GM18951 (cell line): ENCODE results near the gene PRXL2C.
"Not testable (repeated sequence)": the region's sequence is repeated elsewhere in the genome, so short reads cannot be mapped to it uniquely, and the experiment has no call there.

Experiments used
- POLR2A ChIP-seq: IDR thresholded peaks from 4 replicates; pipeline ENCODE4 v1.6.1; 2011; ENCODE audit warnings: mild to moderate bottlenecking; ENCODE audit not compliant: insufficient read length, insufficient read depth; ENCODE audit errors: extremely low read depth
- in situ Hi-C: fragments of 300-500 bp; cut with MboI; formaldehyde crosslinking; loops from one replicate; pipeline ENCODE4 v1.12.0; 2022; ENCODE audit warnings: low sequenced_read_pairs, mixed read lengths, inconsistent platforms; ENCODE audit not compliant: unreplicated experiment

Gene PRXL2C

DNA sequence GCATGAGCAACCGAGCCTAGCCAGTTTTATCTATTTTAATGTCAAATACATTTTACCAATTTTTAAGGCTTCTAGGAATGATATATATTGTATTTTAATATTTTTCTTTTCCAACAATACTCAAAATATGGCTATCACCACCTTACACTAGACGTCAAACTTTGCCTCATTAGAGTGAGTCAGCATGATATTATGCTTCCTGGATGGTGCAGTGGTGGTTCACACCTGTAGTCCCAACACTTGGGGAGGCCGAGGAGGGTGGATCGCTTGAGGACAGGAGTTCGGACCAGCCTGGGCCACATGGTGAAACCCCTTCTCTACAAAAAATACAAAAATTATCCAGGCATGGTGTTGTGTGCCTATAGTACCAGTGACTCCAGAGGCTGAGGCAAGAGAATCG, 28.2 kb downstream of the PRXL2C start:
- in situ Hi-C loops = no loop called here
- TF ChIP-seq POLR2A = no peak

DNA sequence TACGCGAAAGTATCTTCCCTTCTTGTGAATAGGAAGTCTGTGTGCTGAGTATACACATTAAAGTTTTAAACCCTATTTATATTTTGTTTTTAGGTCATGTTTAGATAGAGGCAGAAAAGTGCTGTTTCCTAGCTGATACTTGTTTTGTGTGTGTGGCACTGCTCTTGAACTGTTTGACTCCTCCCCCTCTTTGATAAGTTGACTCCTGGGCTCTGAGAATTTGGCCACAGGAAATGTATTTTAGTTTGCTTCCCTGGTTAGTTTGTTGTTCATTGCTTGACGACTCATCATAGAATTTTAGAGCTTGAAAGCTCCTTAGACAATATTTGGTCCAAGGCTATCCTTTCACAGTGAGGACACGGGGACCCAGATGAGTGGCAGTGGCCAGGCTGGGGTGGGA, 33.5 kb downstream of the PRXL2C start:
- no peak for TF ChIP-seq POLR2A
- in situ Hi-C loops = no loop called here

DNA sequence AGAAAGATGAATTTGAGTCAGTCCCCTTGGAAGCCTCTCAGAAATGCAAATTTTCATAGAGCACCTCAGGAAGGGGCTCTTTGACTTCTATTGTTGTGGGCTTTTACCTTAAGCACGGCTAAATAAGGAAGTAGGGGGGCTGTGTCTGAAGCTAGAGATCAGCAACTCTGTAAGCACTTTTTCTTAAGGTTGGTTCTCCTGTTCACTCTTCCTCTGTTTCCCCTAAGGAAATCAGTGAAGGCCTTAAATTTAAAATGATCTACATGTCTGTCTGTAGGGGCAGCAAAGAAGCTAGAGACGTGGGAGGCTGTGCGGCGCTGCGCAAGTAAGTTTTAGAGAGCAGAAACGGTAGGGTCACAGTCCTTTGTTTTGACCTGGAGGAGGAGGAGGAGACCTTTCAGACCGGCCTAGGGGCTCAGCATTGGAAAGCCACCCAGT, 34.3 kb downstream of the PRXL2C start:
- no peak for TF ChIP-seq POLR2A
- in situ Hi-C loops = no loop called here

DNA sequence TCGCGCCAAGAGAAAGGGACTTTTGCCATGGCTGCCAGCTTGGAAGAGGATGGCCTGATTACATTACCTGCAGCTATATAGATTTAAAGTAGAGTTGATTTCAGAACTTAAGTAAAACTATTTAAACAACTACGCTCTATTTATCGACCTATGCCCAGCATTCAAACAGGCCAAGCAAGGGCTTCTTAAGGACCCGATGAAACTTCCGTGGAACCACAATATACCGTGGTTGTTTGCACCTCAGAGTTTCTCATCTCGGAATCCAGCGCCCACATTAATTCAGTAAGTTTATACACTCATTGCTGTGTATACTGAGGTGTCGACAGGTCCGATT, 35.0 kb downstream of the PRXL2C start:
- no peak for TF ChIP-seq POLR2A
- in situ Hi-C loops = no loop called here

DNA sequence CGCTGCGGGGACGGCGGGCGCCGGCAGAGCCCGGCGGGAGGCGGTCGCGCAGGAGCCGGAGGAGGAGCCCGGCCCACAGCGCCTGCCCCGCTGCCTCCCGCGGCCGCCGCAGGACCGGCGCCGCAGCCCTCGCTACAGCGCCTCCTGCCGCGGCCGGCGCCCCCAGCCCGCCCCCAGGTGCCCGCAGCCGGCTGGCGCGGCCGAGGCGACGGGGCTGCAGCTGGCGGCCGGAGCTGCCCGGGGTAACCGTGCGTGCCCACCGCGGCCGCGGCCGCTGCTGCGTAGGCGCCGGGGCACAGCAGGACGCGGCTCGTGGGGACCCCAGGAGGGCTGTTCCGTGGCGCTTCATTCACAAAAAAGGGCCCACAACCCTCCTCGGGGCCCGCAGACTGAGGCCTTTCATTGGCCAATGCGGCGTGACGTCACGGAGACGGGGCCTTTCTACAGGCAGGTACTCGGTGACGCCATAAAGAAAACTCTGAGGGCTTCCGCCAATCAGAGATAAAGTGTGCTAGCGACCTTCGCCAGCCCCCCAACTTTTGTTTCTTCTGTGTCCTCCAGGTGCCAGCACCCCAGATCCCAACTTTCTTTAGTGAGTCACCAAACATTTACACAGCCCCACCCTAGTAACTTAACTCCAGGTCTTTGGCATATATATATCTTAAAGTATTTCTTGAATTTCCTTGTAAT, 35.5 kb downstream of the PRXL2C start, which contains the start of gene CDC14B:
Gene CDC14B (minus strand): TSS at position 353 of the 690 bp plus-strand sequence. CDS start 465 bp downstream, outside the sequence.
- no peak for TF ChIP-seq POLR2A
- in situ Hi-C loops = no loop called here

DNA sequence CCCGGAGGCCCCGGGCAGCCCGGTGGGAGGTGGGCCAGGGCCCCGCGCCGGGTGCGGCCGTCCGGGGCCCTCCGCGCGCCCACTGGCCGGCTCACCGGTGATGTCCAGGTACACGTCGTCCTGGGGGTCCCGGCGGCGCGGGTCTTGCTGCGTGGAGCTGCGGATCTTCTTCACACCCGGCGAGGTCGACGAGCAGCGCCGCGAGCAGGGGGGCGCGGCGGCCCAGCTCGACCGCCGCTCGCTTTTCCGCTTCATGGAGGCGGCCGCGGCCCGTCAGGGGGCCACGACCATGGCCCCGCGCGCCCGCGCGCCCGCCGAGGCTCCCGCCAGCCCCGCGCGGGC, 36.0 kb downstream of the PRXL2C start:
- no peak for TF ChIP-seq POLR2A

DNA sequence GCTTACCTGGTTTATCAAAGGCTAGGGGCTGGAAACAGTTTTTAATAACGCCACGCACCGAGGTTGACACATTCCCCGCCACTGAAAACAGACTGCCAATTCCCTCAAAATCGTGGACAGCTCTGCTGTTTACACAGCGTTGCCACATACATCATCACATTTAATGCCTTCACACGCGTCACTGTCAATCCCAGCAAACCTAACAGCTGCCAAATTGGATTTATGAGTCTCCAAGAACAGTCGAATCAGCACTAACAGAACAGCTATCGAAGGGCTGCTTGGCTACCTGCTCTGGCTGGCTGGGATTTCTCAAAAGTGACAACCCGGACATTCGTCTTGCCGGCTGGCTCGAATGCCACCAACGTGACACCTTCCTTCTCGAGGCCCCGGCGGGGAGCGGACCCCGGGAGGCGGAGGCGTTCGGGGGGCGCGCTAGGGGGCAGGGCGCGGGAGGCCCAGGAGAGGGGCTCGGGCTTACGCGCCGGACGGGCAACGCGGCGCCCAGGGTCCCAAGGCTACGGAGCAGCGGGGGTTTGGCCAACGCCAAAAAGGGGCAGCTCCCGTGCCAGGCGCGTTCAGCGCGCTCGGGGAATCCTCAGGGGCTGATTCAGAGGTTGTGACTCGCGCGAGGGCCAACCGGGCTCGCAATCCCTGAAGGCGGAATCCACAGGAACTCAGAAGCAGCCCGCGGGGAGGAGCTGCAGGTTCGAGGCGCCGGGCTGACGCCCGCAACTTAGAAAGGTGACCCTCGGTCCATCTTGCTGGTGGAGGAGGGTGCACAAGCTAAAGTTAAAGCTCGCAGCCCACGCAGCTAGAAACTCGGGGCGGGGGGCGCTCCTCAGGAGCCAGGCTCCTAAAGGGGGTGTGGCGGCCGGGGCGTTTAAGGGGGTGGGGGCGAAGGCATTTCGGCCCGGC, 36.7 kb downstream of the PRXL2C start:
- in situ Hi-C loops = no loop called here
- TF ChIP-seq POLR2A = no peak

More for the DNA sequence above, 36.0 kb downstream of the PRXL2C start:
- in situ Hi-C loops = no loop called here

DNA sequence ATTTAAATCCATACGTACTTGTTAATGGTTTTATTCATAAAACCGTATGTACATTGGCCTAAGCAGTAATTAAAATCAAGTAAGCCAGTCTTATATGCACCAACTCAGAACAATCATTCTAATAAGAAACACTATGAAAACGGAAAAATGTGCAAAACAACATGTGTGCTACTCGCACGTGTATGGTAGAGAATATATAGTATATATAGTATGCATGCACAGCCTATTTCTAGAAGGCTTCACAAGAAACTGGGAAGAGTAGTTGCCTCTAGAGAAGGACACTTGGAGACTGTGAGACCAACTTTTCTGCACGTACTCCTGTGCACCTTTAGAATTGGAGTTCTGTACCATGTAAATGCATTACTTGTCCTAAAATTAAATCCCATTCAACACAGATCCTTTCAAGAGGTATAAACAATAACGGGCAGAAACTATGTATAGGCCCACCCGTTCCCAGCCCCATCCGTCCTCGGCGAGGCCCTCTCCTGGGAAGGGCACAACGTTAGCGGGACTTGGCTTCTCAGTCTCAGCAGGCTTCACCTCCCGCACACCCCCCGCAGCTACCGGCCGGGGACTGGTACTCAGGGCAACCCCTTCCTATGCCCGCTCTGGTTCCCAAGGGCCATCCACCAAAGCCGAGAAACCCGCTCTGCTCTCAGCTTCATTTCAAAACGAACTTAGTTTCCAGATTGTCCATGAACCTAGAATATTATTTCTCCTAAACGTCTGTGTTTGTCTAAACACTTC, 37.5 kb downstream of the PRXL2C start:
- in situ Hi-C loops = no loop called here
- no peak for TF ChIP-seq POLR2A

DNA sequence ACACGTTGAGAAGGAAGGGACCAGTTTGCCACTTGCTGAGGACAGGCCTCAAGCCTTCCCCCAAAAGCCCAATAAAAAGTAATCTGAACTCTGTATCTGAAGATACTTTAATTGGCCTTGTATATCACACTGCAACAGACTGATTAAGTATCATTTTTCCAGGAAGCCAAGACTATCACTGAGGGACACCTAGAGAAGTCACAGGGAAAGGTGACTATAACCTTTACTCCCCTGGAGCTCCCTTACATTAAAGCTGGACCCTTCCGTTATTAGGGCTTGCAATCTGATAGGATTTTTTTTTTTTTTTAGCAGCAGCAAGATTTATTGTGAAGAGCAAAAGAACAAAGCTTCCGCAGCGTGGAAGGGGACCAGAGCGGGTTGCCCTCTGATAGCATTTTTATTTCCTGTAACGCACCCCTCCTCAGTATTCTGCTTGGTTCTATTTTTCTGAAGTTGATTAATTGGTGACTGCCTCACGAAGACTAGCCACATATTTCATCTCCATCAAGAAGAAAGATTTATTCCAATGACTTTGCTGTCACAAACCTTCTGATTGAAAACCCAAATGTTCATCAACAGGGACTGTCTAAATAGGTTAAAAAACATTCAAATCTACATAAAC, 38.2 kb downstream of the PRXL2C start:
- TF ChIP-seq POLR2A = no peak
- in situ Hi-C loops = no loop called here

DNA sequence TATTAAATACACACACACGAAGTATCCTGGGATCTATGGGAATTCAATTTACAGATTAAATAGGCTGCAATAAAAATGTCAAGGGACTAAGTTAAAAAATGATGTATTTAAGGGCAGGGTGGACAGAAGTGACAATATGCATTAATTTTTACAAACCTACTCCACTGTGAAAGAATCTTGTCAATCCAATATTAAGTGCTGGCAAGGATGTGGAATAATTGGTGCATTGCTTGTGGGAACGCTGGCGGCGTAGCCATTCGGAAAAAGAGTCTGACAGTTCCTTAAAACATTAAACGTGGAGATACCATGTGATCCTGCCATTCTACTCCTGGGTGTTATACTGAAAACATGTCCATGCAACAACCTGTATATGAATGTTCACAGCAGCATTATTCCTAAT, 39.7 kb downstream of the PRXL2C start:
- no peak for TF ChIP-seq POLR2A
- in situ Hi-C loops = no loop called here

DNA sequence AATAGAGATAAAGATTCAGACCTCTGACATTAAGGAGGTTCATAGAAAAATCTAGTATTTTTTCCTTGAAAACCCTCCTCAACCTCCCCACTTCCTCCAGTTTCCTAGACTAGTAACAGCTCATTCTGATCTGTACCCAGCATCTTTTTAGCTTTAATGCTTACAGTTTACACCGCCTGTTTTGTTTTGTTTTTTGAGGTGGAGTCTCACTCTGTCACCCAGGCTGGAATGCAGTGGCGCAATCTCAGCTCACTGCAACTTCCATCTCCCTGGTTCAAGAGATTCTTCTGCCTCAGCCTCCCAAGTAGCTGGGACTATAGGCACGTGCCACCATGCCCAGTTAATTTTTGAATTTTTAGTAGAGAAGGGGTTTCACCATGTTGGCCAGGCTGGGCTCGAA, 40.5 kb downstream of the PRXL2C start:
- in situ Hi-C loops = not testable (repeated sequence)

DNA sequence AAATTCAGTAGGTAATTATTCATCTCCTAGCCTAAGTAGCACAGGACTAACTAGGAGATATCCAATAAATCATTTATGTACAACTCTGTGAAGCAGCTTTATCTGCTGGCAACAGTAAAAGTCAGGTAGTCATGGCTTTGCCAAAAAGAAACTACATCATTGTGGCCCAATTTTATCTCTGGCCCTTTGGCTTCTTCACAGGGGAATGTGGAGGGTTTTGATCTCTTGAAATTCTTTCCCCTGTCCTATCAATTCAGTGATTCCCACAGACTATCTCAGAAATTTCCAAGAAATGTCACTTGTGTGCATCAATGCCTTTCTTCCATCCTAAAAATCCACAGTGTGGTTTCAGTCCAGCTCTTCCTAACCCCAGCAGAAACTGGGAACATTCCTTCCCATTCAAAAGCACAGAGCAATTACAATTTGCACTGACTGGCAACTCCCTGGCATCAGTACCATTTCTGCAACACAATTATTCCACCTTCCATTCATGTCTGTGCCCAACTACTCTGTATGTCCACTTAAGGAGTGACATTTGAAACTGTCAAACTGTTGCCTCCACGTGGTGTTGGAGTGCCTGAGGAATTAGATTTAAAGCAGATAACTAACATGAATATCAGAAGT, 42.0 kb downstream of the PRXL2C start:
- in situ Hi-C loops = no loop called here
- TF ChIP-seq POLR2A = no peak
